IMR-90 (cell line): ENCODE data around the gene DCP2. TPM values are rescaled to one million over a fixed set of nuclear protein-coding genes. Genes with fewer than 3 reads are reported as not detected.

ENCODE experiments used
- ATAC-seq: fragments of 200-7000 bp; cut with Tn5 transposase; 2 replicates; pipeline ENCODE4 v1.9.1; 2020; ENCODE audit warnings: low read depth, mild to moderate bottlenecking, moderate library complexity
- BruUV-seq: library from RNA; stranded (reverse); fragments of 400-500 nt; replicated peaks from 2 replicates; lab custom pipeline; 2021; lab: Mats Ljungman, UMichigan
- CTCF ChIA-PET: fragments of 300-600 bp; formaldehyde crosslinking; extraction: SDS; loops from one replicate; lab custom pipeline; 2021; ENCODE audit warnings: antibody characterized with exemption; lab: Yijun Ruan, JAX
- POLR2A ChIA-PET: fragments of 300-600 bp; sonication (Branson Sonifier 250); formaldehyde crosslinking; loops from one replicate; lab custom pipeline; 2022; ENCODE audit warnings: antibody characterized with exemption; ENCODE audit not compliant: unreplicated experiment; lab: Charles Lee
- DNase-seq: peaks from one replicate; pipeline ENCODE4 v3.0.0; 2013
- H2AFZ ChIP-seq: replicated peaks from 2 replicates; pipeline ENCODE3; 2013; ENCODE audit warnings: low read length, mild to moderate bottlenecking; ENCODE audit not compliant: poor library complexity
- H2AK5ac ChIP-seq: 2 replicates; pipeline ENCODE4 v1.6.1; 2013; ENCODE audit warnings: low read depth, low read length, inconsistent platforms
- H2AK9ac ChIP-seq: replicated peaks from 2 replicates; pipeline ENCODE3; 2013; ENCODE audit warnings: mild to moderate bottlenecking, low read depth, low read length, moderate library complexity; ENCODE audit not compliant: poor library complexity
- H2BK120ac ChIP-seq: 2 replicates; pipeline ENCODE4 v1.6.1; 2013; ENCODE audit warnings: low read depth, low read length, inconsistent platforms
- H2BK15ac ChIP-seq: 3 replicates; pipeline ENCODE4 v1.6.1; 2013; ENCODE audit warnings: low read depth, low read length, inconsistent platforms
- H2BK20ac ChIP-seq: 2 replicates; pipeline ENCODE4 v1.6.1; 2013; ENCODE audit warnings: low read depth, mild to moderate bottlenecking, inconsistent platforms, low read length, moderate library complexity
- H2BK5ac ChIP-seq: 2 replicates; pipeline ENCODE4 v1.6.1; 2013; ENCODE audit warnings: mild to moderate bottlenecking, low read depth, low read length, inconsistent platforms; ENCODE audit not compliant: poor library complexity, severe bottlenecking
- H3K14ac ChIP-seq: replicated peaks from 2 replicates; pipeline ENCODE4 v1.6.1; 2013; ENCODE audit warnings: low read depth, low read length, inconsistent platforms
- H3K18ac ChIP-seq: 2 replicates; pipeline ENCODE4 v1.6.1; 2013; ENCODE audit warnings: low read depth, low read length, control low read depth
- H3K23ac ChIP-seq: 2 replicates; pipeline ENCODE4 v1.6.1; 2013; ENCODE audit warnings: low read depth, low read length, inconsistent platforms
- H3K27ac ChIP-seq: 2 replicates; pipeline ENCODE4 v1.5.1; 2013; ENCODE audit warnings: mild to moderate bottlenecking, control low read depth, low read length; ENCODE audit not compliant: insufficient read depth
- H3K27me3 ChIP-seq: 2 replicates; pipeline ENCODE4 v1.6.1; 2013; ENCODE audit warnings: low read length; ENCODE audit not compliant: control insufficient read depth, insufficient read depth
- H3K36me3 ChIP-seq: 2 replicates; pipeline ENCODE4 v1.6.1; 2013; ENCODE audit warnings: low read length, mixed read lengths; ENCODE audit not compliant: control insufficient read depth, insufficient read depth
- H3K4ac ChIP-seq: 2 replicates; pipeline ENCODE4 v1.6.1; 2013; ENCODE audit warnings: low read depth, low read length, inconsistent platforms
- H3K4me1 ChIP-seq: 2 replicates; pipeline ENCODE4 v1.6.1; 2013; ENCODE audit warnings: low read length, mixed read lengths; ENCODE audit not compliant: control insufficient read depth, insufficient read depth
- H3K4me2 ChIP-seq: 2 replicates; pipeline ENCODE4 v1.6.1; 2013; ENCODE audit warnings: low read depth, mild to moderate bottlenecking, control low read depth, low read length, moderate library complexity
- H3K4me3 ChIP-seq: 2 replicates; pipeline ENCODE4 v1.5.1; 2013; ENCODE audit warnings: low read depth, mild to moderate bottlenecking, control low read depth, low read length, moderate library complexity; ENCODE audit not compliant: insufficient read depth
- H3K56ac ChIP-seq: 2 replicates; pipeline ENCODE4 v1.6.1; 2013; ENCODE audit warnings: low read length, inconsistent platforms; ENCODE audit not compliant: insufficient read depth; ENCODE audit errors: extremely low read depth
- H3K79me1 ChIP-seq, 2 experiments: 2 replicates each; pipeline ENCODE4 v1.6.1; 2013; ENCODE audit warnings: low read length in 2 of 2, inconsistent platforms in 1 of 2, low read depth in 1 of 2
- H3K9ac ChIP-seq: 2 replicates; pipeline ENCODE4 v1.6.1; 2013; ENCODE audit warnings: low read depth, low read length, control low read depth
- H3K9me1 ChIP-seq: 2 replicates; pipeline ENCODE4 v1.6.1; 2013; ENCODE audit warnings: low read length, inconsistent platforms; ENCODE audit not compliant: insufficient read depth
- H3K9me3 ChIP-seq: 2 replicates; pipeline ENCODE4 v1.6.1; 2013; ENCODE audit warnings: low read length; ENCODE audit not compliant: control insufficient read depth, insufficient read depth
- H4K20me1 ChIP-seq: 2 replicates; pipeline ENCODE4 v1.6.1; 2013; ENCODE audit warnings: low read length, inconsistent platforms; ENCODE audit not compliant: insufficient read depth
- H4K5ac ChIP-seq: 2 replicates; pipeline ENCODE4 v1.6.1; 2013; ENCODE audit warnings: mild to moderate bottlenecking, low read depth, low read length, control low read depth
- H4K8ac ChIP-seq, 2 experiments: 2 replicates each; pipeline ENCODE4 v1.6.1; 2013; ENCODE audit warnings: low read depth in 2 of 2, low read length in 2 of 2, control low read depth in 1 of 2, inconsistent platforms in 1 of 2
- H4K91ac ChIP-seq: 2 replicates; pipeline ENCODE4 v1.6.1; 2013; ENCODE audit warnings: low read depth, low read length, inconsistent platforms; ENCODE audit not compliant: insufficient read depth
- BHLHE40 ChIP-seq: fragments of 150-350 bp; IDR thresholded peaks from 2 replicates; pipeline ENCODE4 v1.6.1; 2016; ENCODE audit warnings: mild to moderate bottlenecking, low read depth, low read length
- CHD1 ChIP-seq: IDR thresholded peaks from 2 replicates; pipeline ENCODE4 v1.6.1; 2012; ENCODE audit warnings: low read depth, low read length, improper control_type of control experiment
- ELK1 ChIP-seq: fragments of 150-350 bp; IDR thresholded peaks from 2 replicates; pipeline ENCODE4 v1.6.1; 2016; ENCODE audit warnings: low read depth, mild to moderate bottlenecking, low read length, moderate library complexity, borderline replicate concordance
- FOS ChIP-seq: fragments of 150-350 bp; IDR thresholded peaks from 2 replicates; pipeline ENCODE4 v1.6.1; 2016; ENCODE audit warnings: low read depth, low read length
- MAFK ChIP-seq: IDR thresholded peaks from 2 replicates; pipeline ENCODE4 v1.6.1; 2012; ENCODE audit warnings: low read depth, low read length, improper control_type of control experiment
- MAZ ChIP-seq: IDR thresholded peaks from 2 replicates; pipeline ENCODE4 v1.6.1; 2012; ENCODE audit warnings: low read depth, mild to moderate bottlenecking, low read length, improper control_type of control experiment, moderate library complexity, borderline replicate concordance
- MXI1 ChIP-seq: IDR thresholded peaks from 2 replicates; pipeline ENCODE4 v1.6.1; 2012; ENCODE audit warnings: low read depth, mild to moderate bottlenecking, low read length, moderate library complexity, borderline replicate concordance
- NFE2L2 ChIP-seq: fragments of 150-350 bp; IDR thresholded peaks from 2 replicates; pipeline ENCODE4 v1.6.1; 2016; ENCODE audit warnings: low read depth, mild to moderate bottlenecking, low read length
- POLR2A ChIP-seq: IDR thresholded peaks from 2 replicates; pipeline ENCODE4 v1.6.1; 2012; ENCODE audit warnings: mild to moderate bottlenecking, low read depth, low read length
- RAD21 ChIP-seq: IDR thresholded peaks from 2 replicates; pipeline ENCODE4 v1.6.1; 2012; ENCODE audit warnings: low read length, improper control_type of control experiment
- RCOR1 ChIP-seq: IDR thresholded peaks from 2 replicates; pipeline ENCODE4 v1.6.1; 2012; ENCODE audit warnings: mild to moderate bottlenecking, low read length, improper control_type of control experiment; ENCODE audit not compliant: insufficient replicate concordance
- RFX5 ChIP-seq: IDR thresholded peaks from 2 replicates; pipeline ENCODE4 v1.8.0; 2012; ENCODE audit warnings: low read depth, mild to moderate bottlenecking, low read length, moderate library complexity
- SMC3 ChIP-seq: fragments of 150-350 bp; IDR thresholded peaks from 2 replicates; pipeline ENCODE4 v1.6.1; 2016; ENCODE audit warnings: low read depth, mild to moderate bottlenecking, antibody characterized with exemption, low read length, moderate library complexity
- WGBS, 2 experiments: methylation state at CpG; one replicate each; pipeline versions ENCODE4 v1.1.5 to v1.1.7; 2013; ENCODE audit warnings: missing lambda C conversion rate in 2 of 2; ENCODE audit not compliant: insufficient read length in 1 of 2; ENCODE audit errors: extremely low coverage in 2 of 2; 5-methylcytosine and 5-hydroxymethylcytosine counted together
- dilution Hi-C: fragments of 300-500 bp; cut with HindIII; formaldehyde crosslinking; loops from one replicate; pipeline ENCODE4 v1.14.3; 2018; ENCODE audit warnings: low sequenced_read_pairs; ENCODE audit not compliant: unreplicated experiment
- in situ Hi-C: fragments of 300-500 bp; cut with MboI; formaldehyde crosslinking; loops from 3 replicates; pipeline ENCODE4 v1.14.3; 2019; ENCODE audit warnings: low sequenced_read_pairs, inconsistent platforms, mixed read lengths
- intact Hi-C: fragments of 100-400 bp; cut with micrococcal nuclease; formaldehyde crosslinking; loops from 2 replicates; pipeline ENCODE4 v1.10.0; 2022
- polyA plus RNA-seq, 3 experiments: library from polyadenylated mRNA; depleted of rRNA; stranded (reverse); fragments of >200 nt; gene quantifications; 2 replicates each; pipeline ENCODE4 v1.2.3, GENCODE V29; 2012; ENCODE audit warnings: low replicate concordance in 1 of 3
- total RNA-seq: library from RNA; depleted of rRNA; stranded (reverse); fragments of >200 nt; gene quantifications from 2 replicates; pipeline ENCODE4 v1.2.3, GENCODE V29; 2012
- TF ChIP-seq, protein P1 (sequence below): fragments of 150-350 bp; IDR thresholded peaks from 2 replicates; pipeline ENCODE4 v1.6.1; 2017; ENCODE audit warnings: mild to moderate bottlenecking, antibody characterized with exemption, low read length, low read depth

The DCP2 gene
- total and polyA plus RNA-seq, 2 of the 4 experiments (the other 2 are of a cell fraction), result 6.9 to 18.6 TPM

- ATAC-seq, result no peak
- in situ Hi-C loops, result no loop called here
- peaks cover 50% of the 10 kb centered on the region for H3K36me3 ChIP-seq
- CTCF ChIA-PET, result interaction anchor here (1.0 kb wide), 1 partner anchor 49 kb away, joined by 3 read pairs; no protein-coding TSS in a partner anchor
- no peak overlapping the region for H3K23ac ChIP-seq
- no peak overlapping the region for H3K18ac ChIP-seq
- no peak overlapping the region for H4K8ac ChIP-seq
- H3K56ac ChIP-seq, result no peak overlapping the region
- dilution Hi-C loops, result no loop called here
- TF ChIP-seq FOS (no peak), CHD1 (no peak), BHLHE40 (no peak), RFX5 (no peak), MAFK (no peak), MAZ (no peak), RCOR1 (no peak), SMC3 (no peak), POLR2A (no peak), RAD21 (no peak), NFE2L2 (no peak), ELK1 (no peak), MXI1 (no peak)
- TF ChIP-seq, protein P1, sequence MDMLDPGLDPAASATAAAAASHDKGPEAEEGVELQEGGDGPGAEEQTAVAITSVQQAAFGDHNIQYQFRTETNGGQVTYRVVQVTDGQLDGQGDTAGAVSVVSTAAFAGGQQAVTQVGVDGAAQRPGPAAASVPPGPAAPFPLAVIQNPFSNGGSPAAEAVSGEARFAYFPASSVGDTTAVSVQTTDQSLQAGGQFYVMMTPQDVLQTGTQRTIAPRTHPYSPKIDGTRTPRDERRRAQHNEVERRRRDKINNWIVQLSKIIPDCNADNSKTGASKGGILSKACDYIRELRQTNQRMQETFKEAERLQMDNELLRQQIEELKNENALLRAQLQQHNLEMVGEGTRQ, result no peak
- H4K91ac ChIP-seq, result no peak overlapping the region
- no peak overlapping the region for H3K4me3 ChIP-seq
- intact Hi-C loops, result no loop called here
- H3K4me2 ChIP-seq, result no peak overlapping the region
- POLR2A ChIA-PET, result no interaction called here
- peaks cover 0 to 2% of the 10 kb centered on the region in 2 experiments; a peak in 1 of 4 replicates for H3K79me1 ChIP-seq
- no peak overlapping the region for H2BK20ac ChIP-seq
- H4K20me1 ChIP-seq, result no peaks in the 10 kb centered on the region
- H2BK120ac ChIP-seq, result no peak overlapping the region
- no peak overlapping the region for H3K4ac ChIP-seq
- H2BK5ac ChIP-seq, result no peak overlapping the region
- DNase-seq, result no peak
- H3K27ac ChIP-seq, result no peak overlapping the region
- BruUV-seq, result TSS peak; percentile 16
- H3K14ac ChIP-seq, result no peak overlapping the region
- H2AFZ ChIP-seq, result no peak overlapping the region
- no peak overlapping the region for H2BK15ac ChIP-seq
- peaks cover 10% of the 10 kb centered on the region for H3K9me1 ChIP-seq
- H4K5ac ChIP-seq, result no peak overlapping the region
- H3K27me3 ChIP-seq, result no peaks in the 10 kb centered on the region
- H3K4me1 ChIP-seq, result peaks cover 13% of the 10 kb centered on the region
- no peak overlapping the region for H3K9ac ChIP-seq
- H3K9me3 ChIP-seq, result no peaks in the 10 kb centered on the region
- no peak overlapping the region for H2AK5ac ChIP-seq
- 80% methylated on average over 3 of the region's 11 CpGs; no CpG with 5 or more reads in 1 of the 2 experiments for WGBS, 2 experiments
- no peak overlapping the region for H2AK9ac ChIP-seq
These were observed 68.3 kb downstream of the DCP2 start for GRCh38 chr5:113044776-113045465.
